ENCODE measurements around the gene C16orf95.

C16orf95 gene

DNA sequence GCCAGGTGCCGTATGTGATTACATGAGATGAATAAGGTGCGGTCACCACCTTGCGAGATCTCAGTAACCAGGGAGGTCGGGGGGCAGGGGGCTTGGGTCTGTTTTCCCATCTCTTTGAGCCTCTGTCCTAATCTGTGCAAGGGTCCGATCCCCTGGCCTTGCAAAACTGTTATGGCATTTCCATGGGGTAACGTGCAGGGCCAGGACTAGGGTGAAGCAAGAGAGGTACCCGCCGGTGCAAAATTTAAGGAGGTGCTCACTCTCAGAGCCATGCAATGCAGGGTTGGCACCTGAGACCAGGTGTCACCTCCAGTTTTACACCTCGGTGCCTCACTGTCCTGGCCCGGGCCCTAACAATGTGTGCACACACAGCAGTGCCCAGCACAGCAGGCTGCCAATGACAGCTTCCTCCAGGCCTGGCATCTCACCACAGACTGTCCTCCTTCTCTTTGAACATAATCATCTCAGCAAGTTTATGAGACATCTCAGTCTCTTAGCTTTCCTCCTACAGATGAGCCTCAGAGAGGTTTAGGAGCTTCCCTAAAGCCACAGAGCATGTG is 43.6 kb downstream of the C16orf95 start:
- CTCF ChIA-PET = no interaction called here
- TF ChIP-seq, protein P1, sequence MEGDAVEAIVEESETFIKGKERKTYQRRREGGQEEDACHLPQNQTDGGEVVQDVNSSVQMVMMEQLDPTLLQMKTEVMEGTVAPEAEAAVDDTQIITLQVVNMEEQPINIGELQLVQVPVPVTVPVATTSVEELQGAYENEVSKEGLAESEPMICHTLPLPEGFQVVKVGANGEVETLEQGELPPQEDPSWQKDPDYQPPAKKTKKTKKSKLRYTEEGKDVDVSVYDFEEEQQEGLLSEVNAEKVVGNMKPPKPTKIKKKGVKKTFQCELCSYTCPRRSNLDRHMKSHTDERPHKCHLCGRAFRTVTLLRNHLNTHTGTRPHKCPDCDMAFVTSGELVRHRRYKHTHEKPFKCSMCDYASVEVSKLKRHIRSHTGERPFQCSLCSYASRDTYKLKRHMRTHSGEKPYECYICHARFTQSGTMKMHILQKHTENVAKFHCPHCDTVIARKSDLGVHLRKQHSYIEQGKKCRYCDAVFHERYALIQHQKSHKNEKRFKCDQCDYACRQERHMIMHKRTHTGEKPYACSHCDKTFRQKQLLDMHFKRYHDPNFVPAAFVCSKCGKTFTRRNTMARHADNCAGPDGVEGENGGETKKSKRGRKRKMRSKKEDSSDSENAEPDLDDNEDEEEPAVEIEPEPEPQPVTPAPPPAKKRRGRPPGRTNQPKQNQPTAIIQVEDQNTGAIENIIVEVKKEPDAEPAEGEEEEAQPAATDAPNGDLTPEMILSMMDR (conservative IDR thresholded peaks at IDR 0.05; ENCODE audit: low read depth) = no peak
- POLR2A ChIA-PET (ENCODE audit: low non-redundant PET) = no interaction called here
- DNase-seq (ENCODE audit: low spot score) = no peak
- H3K27ac ChIP-seq = no peak overlapping the region

GRCh38 chr16:87271256-87271655 is 45.9 kb downstream of the C16orf95 start:
- ChIA-PET POLR2A (ENCODE audit: low non-redundant PET) (no interaction called here), CTCF (no interaction called here)

DNA sequence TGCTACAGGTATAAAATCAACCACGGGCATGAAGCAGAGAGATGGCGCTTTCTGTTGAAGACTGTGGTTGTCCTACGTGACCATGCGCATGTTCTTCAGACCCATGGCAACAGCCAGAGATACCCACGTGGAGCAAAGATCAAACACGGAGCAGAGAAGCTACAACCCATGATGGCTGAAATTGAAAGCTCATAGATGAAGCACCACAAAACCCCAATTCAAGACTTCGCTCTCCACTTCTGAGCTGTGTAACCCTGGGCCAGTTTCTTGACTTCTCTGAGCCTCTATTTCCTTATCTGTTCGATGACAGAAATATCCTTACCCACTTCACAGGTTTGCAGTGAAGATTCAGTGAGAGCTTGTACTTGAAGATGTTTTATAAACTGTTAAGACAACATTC is 49.6 kb downstream of the C16orf95 start:
- no peak for DNase-seq (ENCODE audit: low spot score)
- POLR2A ChIA-PET (ENCODE audit: low non-redundant PET) = no interaction called here
- CTCF ChIA-PET = interaction anchor here (1.4 kb wide), 1 partner anchor 11 kb away, joined by 4 read pairs; no protein-coding TSS in a partner anchor
- no peak overlapping the region for H3K27ac ChIP-seq
- TF ChIP-seq, protein P1 (conservative IDR thresholded peaks at IDR 0.05; ENCODE audit: low read depth) = no peak

More at GRCh38 chr16:87271256-87271655, 45.9 kb downstream of the C16orf95 start:
- TF ChIP-seq, protein P1 (conservative IDR thresholded peaks at IDR 0.05; ENCODE audit: low read depth) = no peak
- no peak overlapping the region for H3K27ac ChIP-seq
- no peak for DNase-seq (ENCODE audit: low spot score)

GRCh38 chr16:87266846-87267245 is 50.3 kb downstream of the C16orf95 start:
- TF ChIP-seq, protein P1 (conservative IDR thresholded peaks at IDR 0.05; ENCODE audit: low read depth) = no peak
- CTCF ChIA-PET = interaction anchor here (1.4 kb wide), 1 partner anchor 12 kb away, joined by 4 read pairs; no protein-coding TSS in a partner anchor
- DNase-seq (ENCODE audit: low spot score) = no peak
- POLR2A ChIA-PET (ENCODE audit: low non-redundant PET) = no interaction called here
- H3K27ac ChIP-seq = no peak overlapping the region

DNA sequence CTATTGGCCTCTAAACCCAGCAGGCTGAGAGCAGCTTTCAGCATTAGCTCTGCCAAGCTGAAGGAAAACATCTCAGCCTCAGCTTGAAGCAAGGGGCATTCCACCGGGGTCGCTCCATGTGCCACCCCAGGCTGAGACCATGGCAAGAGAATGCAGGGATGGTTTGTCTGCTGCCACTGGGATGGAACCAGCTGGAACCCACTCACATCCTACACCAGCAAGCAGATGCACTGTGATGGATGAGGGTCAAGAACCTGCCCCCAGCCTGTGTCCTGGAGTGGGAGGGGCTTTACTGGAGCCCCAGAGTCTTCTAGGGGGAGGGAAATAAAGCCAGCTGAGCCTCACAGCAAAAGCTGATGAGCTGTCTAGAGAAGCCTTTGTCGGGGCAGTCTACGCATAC is 51.9 kb downstream of the C16orf95 start:
- ChIA-PET POLR2A (ENCODE audit: low non-redundant PET) (no interaction called here), CTCF (interaction anchor here (0.7 to 1.2 kb wide), 2 partner anchors 14 to 62 kb away, joined by 3 to 5 read pairs; no protein-coding TSS in a partner anchor)
- no peak for DNase-seq (ENCODE audit: low spot score)
- no peak overlapping the region for H3K27ac ChIP-seq
- TF ChIP-seq, protein P1 (conservative IDR thresholded peaks at IDR 0.05; ENCODE audit: low read depth) = no peak

DNA sequence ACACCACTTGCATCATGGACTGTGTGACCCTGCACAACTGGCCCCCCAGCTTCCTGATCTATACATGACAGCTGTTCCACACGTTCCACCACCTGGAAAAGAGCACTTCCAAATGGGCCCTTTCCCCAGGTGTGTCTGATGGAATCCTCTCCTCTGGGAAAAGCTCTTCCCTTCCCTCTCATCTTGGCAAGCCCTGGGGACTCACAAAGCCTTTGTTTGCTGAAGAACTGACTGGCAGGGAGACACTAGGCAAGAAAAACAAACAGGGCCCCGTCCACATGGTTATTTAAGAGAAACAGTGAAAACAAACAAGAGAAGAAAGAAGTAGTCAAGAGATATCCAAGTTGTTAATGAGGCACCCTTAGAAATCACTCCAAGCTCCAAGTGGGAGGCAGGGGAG is 52.6 kb downstream of the C16orf95 start:
- DNase-seq (ENCODE audit: low spot score) = no peak
- H3K27ac ChIP-seq = no peak overlapping the region
- ChIA-PET POLR2A (ENCODE audit: low non-redundant PET) (no interaction called here), CTCF (interaction anchor here (0.7 to 1.2 kb wide), 2 partner anchors 14 to 61 kb away, joined by 3 to 5 read pairs; no protein-coding TSS in a partner anchor)
- TF ChIP-seq, protein P1 (conservative IDR thresholded peaks at IDR 0.05; ENCODE audit: low read depth) = no peak

Data from RWPE1 (cell line).